Esophagus muscularis mucosa (tissue), 4 donors: ENCODE results near the gene USP10. TPM values are rescaled to one million over a fixed set of nuclear protein-coding genes. Genes with fewer than 3 reads are reported as not detected.

Source experiments
- DNase-seq: peaks from one replicate; pipeline ENCODE4 v3.0.0-alpha.2; 2017; ENCODE audit errors: extremely low spot score
- H3K27ac ChIP-seq, 4 donors: fragments of 200-600 bp; sonication (generic); replicated peaks in 1 of 4; 1 replicate in 3 of 4; 2 replicates in 1 of 4; pipeline ENCODE4 v1.5.1; 2016 to 2019; ENCODE audit warnings: mild to moderate bottlenecking in 1 of 4
- H3K27me3 ChIP-seq, 4 donors: fragments of 200-600 bp; sonication (generic); one replicate each; pipeline versions ENCODE4 v1.5.1 to v1.6.0; 2016 to 2019
- H3K36me3 ChIP-seq, 4 donors: fragments of 200-600 bp; sonication (generic); one replicate each; pipeline ENCODE4 v1.5.1; 2016 to 2019
- H3K4me1 ChIP-seq, 4 donors: fragments of 200-600 bp; sonication (generic); one replicate each; pipeline ENCODE4 v1.5.1; 2016 to 2019
- H3K4me3 ChIP-seq, 4 donors: fragments of 200-600 bp; sonication (generic); 1 replicate in 2 of 4; 2 replicates in 2 of 4; pipeline ENCODE4 v1.5.1; 2016 to 2019; ENCODE audit warnings: mild to moderate bottlenecking in 4 of 4, moderate library complexity in 1 of 4
- H3K9me3 ChIP-seq, 4 donors: fragments of 200-600 bp; sonication (generic); 1 replicate in 3 of 4; 2 replicates in 1 of 4; pipeline ENCODE4 v1.5.1; 2016 to 2019
- EP300 ChIP-seq: sonication (generic); formaldehyde crosslinking; IDR thresholded peaks from one replicate; pipeline ENCODE4 v1.6.1; 2017; ENCODE audit warnings: antibody characterized with exemption
- POLR2A ChIP-seq: fragments of 450-650 bp; IDR thresholded peaks from one replicate; pipeline ENCODE4 v1.6.1; 2017; ENCODE audit warnings: antibody characterized with exemption, moderate library complexity, mild to moderate bottlenecking, low read depth
- POLR2AphosphoS5 ChIP-seq, 2 donors: sonication (generic); formaldehyde crosslinking; IDR thresholded peaks; one replicate each; pipeline ENCODE4 v1.6.1; 2017; ENCODE audit warnings: antibody characterized with exemption in 2 of 2
- WGBS: methylation state at CpG from one replicate; pipeline ENCODE4 v1.1.5; 2018; 5-methylcytosine and 5-hydroxymethylcytosine counted together
- intact Hi-C: fragments of 100-400 bp; cut with DNase I; formaldehyde crosslinking; loops from one replicate; pipeline ENCODE4 v1.15.1; 2023
- total RNA-seq, 4 donors: library from RNA; depleted of rRNA; stranded (reverse); fragments of >200 nt; gene quantifications; one replicate each; pipeline versions ENCODE4 v1.1.0 to v1.2.1, GENCODE V29; 2016
- TF ChIP-seq, protein P1 (sequence below), 3 experiments: fragments of 200-600 bp in 2 of 3; fragments of 450-650 bp in 1 of 3; sonication (generic) in 2 of 3; IDR thresholded peaks; one replicate each; pipeline ENCODE4 v1.5.1; 2017 to 2019; ENCODE audit warnings: antibody characterized with exemption in 3 of 3, mild to moderate bottlenecking in 2 of 3, moderate library complexity in 1 of 3

The USP10 gene
- total RNA-seq, 4 donors from 2014 or later = 45.3 to 71.2 (median 59.3) TPM

- Histone ChIP-seq H3K9me3 (no peaks in the 10 kb centered on the region), H3K27me3 (no peaks in the 10 kb centered on the region), H3K4me1 (peaks cover 11 to 19% (median 17%) of the 10 kb centered on the region in 4 donors), H3K4me3 (no peak overlapping the region), H3K27ac (peak overlapping the region; percentile 76 to 86 (median 82)), H3K36me3 (no peaks in the 10 kb centered on the region)
- DNase-seq = no peak
- WGBS = 81% methylated on average over 6 of the region's 6 CpGs
- no peak for TF ChIP-seq POLR2AphosphoS5 (IDR thresholded peaks at IDR 0.05)
- TF ChIP-seq, protein P1, sequence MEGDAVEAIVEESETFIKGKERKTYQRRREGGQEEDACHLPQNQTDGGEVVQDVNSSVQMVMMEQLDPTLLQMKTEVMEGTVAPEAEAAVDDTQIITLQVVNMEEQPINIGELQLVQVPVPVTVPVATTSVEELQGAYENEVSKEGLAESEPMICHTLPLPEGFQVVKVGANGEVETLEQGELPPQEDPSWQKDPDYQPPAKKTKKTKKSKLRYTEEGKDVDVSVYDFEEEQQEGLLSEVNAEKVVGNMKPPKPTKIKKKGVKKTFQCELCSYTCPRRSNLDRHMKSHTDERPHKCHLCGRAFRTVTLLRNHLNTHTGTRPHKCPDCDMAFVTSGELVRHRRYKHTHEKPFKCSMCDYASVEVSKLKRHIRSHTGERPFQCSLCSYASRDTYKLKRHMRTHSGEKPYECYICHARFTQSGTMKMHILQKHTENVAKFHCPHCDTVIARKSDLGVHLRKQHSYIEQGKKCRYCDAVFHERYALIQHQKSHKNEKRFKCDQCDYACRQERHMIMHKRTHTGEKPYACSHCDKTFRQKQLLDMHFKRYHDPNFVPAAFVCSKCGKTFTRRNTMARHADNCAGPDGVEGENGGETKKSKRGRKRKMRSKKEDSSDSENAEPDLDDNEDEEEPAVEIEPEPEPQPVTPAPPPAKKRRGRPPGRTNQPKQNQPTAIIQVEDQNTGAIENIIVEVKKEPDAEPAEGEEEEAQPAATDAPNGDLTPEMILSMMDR (IDR thresholded peaks at IDR 0.05) = no peak
- no peak for TF ChIP-seq POLR2A
- intact Hi-C loops = no loop called here
Observed at GRCh38 chr16:84794186-84794585, 94.4 kb downstream of the USP10 start.

DNA sequence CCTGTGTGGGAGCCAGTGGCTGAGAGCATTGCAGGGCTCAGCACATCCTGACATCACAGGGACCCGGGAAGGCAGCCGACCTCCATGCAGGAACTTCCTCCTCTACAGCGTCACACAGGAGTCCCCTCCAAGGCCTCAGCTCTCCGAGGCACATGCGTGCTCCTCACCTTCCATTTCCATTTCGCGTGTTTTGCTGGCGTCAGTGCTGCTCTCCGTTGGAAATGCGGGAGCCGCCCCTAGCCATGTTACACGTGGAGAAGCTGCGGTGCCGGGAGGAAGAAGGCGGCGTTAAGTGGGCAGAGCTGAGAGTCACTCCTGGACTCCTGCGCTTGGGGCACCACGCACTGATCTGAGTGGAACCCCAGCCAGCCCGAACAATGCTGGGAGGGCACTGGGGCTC, 94.8 kb downstream of the USP10 start:
- Histone ChIP-seq H3K4me1 (peaks cover 11 to 19% (median 17%) of the 10 kb centered on the region in 4 donors), H3K36me3 (no peaks in the 10 kb centered on the region), H3K4me3 (peak overlapping the region in 3 of 4 donors; percentile 5 to 40 (median 30)), H3K27me3 (no peaks in the 10 kb centered on the region), H3K9me3 (no peaks in the 10 kb centered on the region), H3K27ac (peak overlapping the region; percentile 76 to 86 (median 82))
- WGBS = 81% methylated on average over 19 of the region's 19 CpGs
- DNase-seq = no peak
- TF ChIP-seq POLR2AphosphoS5 (IDR thresholded peaks at IDR 0.05) (no peak), EP300 (no peak), POLR2A (no peak)
- TF ChIP-seq, protein P1 (IDR thresholded peaks at IDR 0.05) = no peak
- intact Hi-C loops = no loop called here

DNA sequence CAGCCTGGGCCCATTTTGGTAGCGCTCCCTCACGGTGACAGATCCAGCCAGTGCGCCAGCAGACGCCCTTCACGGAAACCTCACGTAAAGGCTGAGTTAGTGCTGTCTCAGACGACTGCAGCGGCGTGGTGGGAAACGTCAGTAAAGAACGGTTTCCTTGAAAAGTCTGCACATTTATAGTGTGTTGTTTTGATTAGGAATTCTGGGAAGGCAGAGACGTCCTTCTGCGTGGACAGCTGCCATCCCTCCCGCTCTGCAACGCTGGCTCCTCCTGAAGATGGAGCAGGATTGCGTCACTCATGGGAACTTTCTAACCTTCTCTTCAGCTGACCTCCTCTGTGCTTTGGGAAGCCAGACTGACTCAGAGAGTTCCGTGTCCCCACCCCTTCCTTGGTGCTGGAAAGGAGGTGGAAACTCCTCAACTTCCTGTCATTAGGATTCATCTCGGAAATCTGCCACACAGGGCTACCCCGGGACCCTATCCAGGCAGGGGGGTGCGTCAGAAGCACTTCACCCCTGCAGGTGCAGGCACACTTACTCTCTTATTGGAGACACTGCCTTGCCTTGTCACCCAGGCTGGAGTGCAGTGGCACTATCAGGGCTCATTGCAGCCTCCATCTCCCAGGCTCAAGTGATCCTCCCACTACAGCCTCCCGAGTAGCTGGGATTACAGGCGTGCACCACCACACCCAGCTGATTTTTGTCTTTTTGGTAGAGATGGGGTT, 95.7 kb downstream of the USP10 start:
- Histone ChIP-seq H3K27me3 (no peaks in the 10 kb centered on the region), H3K4me3 (peak overlapping the region; percentile 5 to 48 (median 35)), H3K36me3 (no peaks in the 10 kb centered on the region), H3K9me3 (no peaks in the 10 kb centered on the region), H3K27ac (peak overlapping the region; percentile 76 to 86 (median 82)), H3K4me1 (peaks cover 11 to 19% (median 17%) of the 10 kb centered on the region in 4 donors)
- intact Hi-C loops = no loop called here
- TF ChIP-seq, protein P1 (IDR thresholded peaks at IDR 0.05) = no peak
- TF ChIP-seq EP300 (peak; percentile 88), POLR2AphosphoS5 (IDR thresholded peaks at IDR 0.05) (peak; percentile 94 to 95), POLR2A (no peak)
- peak; percentile 97 for DNase-seq
- WGBS = 38% methylated on average over 17 of the region's 22 CpGs

GRCh38 chr16:84800158-84800978, 100.6 kb downstream of the USP10 start:
- peaks cover 4 to 5% (median 5%) of the 10 kb centered on the region in 4 donors for H3K4me1 ChIP-seq
- H3K27me3 ChIP-seq = no peaks in the 10 kb centered on the region
- TF ChIP-seq POLR2A = no peak
- no peak for TF ChIP-seq POLR2AphosphoS5 (IDR thresholded peaks at IDR 0.05)
- TF ChIP-seq EP300 = no peak
- TF ChIP-seq, protein P1 (IDR thresholded peaks at IDR 0.05) = no peak
- 70% methylated on average over 8 of the region's 8 CpGs for WGBS
- intact Hi-C loops = no loop called here
- DNase-seq = no peak
- H3K27ac ChIP-seq = no peak overlapping the region
- no peaks in the 10 kb centered on the region for H3K9me3 ChIP-seq
- H3K4me3 ChIP-seq = no peak overlapping the region
- no peaks in the 10 kb centered on the region for H3K36me3 ChIP-seq
